H9 (cell line): ENCODE data around the gene SOD1. TPM values are rescaled to one million over a fixed set of nuclear protein-coding genes. Genes with fewer than 3 reads are reported as not detected.

Source experiments
- DNase-seq: peaks from one replicate; pipeline ENCODE4 v3.0.0-alpha.2; 2017
- H2AFZ ChIP-seq: one replicate; pipeline ENCODE4 v1.6.1; 2013; ENCODE audit warnings: mild to moderate bottlenecking, low read length, control low read depth, moderate library complexity
- H2AK5ac ChIP-seq: 2 replicates; pipeline ENCODE4 v1.6.1; 2013; ENCODE audit warnings: low read length, control low read depth, mixed read lengths; ENCODE audit not compliant: insufficient read length
- H2BK120ac ChIP-seq: one replicate; pipeline ENCODE4 v1.6.1; 2013; ENCODE audit warnings: low read depth, mild to moderate bottlenecking, low read length, control low read depth, inconsistent platforms; ENCODE audit not compliant: poor library complexity, severe bottlenecking
- H2BK12ac ChIP-seq: 2 replicates; pipeline ENCODE4 v1.6.1; 2013; ENCODE audit warnings: low read length, control low read depth, mixed read lengths, low read depth; ENCODE audit not compliant: insufficient read length
- H2BK15ac ChIP-seq: 2 replicates; pipeline ENCODE4 v1.6.1; 2013; ENCODE audit warnings: low read depth, low read length, control low read depth
- H2BK20ac ChIP-seq: one replicate; pipeline ENCODE4 v1.6.1; 2013; ENCODE audit warnings: low read depth, mild to moderate bottlenecking, low read length, control low read depth, inconsistent platforms; ENCODE audit not compliant: poor library complexity, severe bottlenecking
- H2BK5ac ChIP-seq: 2 replicates; pipeline ENCODE4 v1.6.1; 2013; ENCODE audit warnings: low read length, control low read depth, mixed read lengths; ENCODE audit not compliant: insufficient read length
- H3K14ac ChIP-seq: 2 replicates; pipeline ENCODE4 v1.6.1; 2013; ENCODE audit warnings: low read length, control low read depth; ENCODE audit not compliant: insufficient read depth
- H3K18ac ChIP-seq: 2 replicates; pipeline ENCODE4 v1.6.1; 2013; ENCODE audit warnings: low read depth, mild to moderate bottlenecking, mixed read lengths, low read length, control low read depth; ENCODE audit not compliant: insufficient read length
- H3K23ac ChIP-seq: 2 replicates; pipeline ENCODE4 v1.6.1; 2013; ENCODE audit warnings: low read length, control low read depth, mixed read lengths, low read depth; ENCODE audit not compliant: insufficient read length
- H3K23me2 ChIP-seq: 2 replicates; pipeline ENCODE4 v1.6.1; 2013; ENCODE audit warnings: low read depth, mild to moderate bottlenecking, mixed read lengths, low read length, control low read depth; ENCODE audit not compliant: insufficient read length, poor library complexity, severe bottlenecking
- H3K27ac ChIP-seq: 2 replicates; pipeline ENCODE4 v1.5.1; 2013; ENCODE audit warnings: low read length, control low read depth, mixed read lengths, low read depth; ENCODE audit not compliant: insufficient read length
- H3K27me3 ChIP-seq: 2 replicates; pipeline ENCODE4 v1.6.1; 2013; ENCODE audit warnings: low read length, control low read depth, inconsistent platforms; ENCODE audit not compliant: insufficient read depth
- H3K4ac ChIP-seq: 2 replicates; pipeline ENCODE4 v1.6.1; 2013; ENCODE audit warnings: low read depth, mild to moderate bottlenecking, control low read depth, inconsistent platforms, low read length, moderate library complexity
- H3K4me1 ChIP-seq: 2 replicates; pipeline ENCODE4 v1.6.1; 2013; ENCODE audit warnings: low read length, control low read depth, inconsistent platforms; ENCODE audit not compliant: insufficient read depth
- H3K4me2 ChIP-seq: 2 replicates; pipeline ENCODE4 v1.6.1; 2013; ENCODE audit warnings: low read length, control low read depth, mixed read lengths; ENCODE audit not compliant: insufficient read length, insufficient read depth
- H3K56ac ChIP-seq: 2 replicates; pipeline ENCODE4 v1.6.1; 2013; ENCODE audit warnings: low read depth, mild to moderate bottlenecking, mixed read lengths, low read length, control low read depth; ENCODE audit not compliant: insufficient read length
- H3K79me1 ChIP-seq: 2 replicates; pipeline ENCODE4 v1.6.1; 2013; ENCODE audit warnings: low read depth, mild to moderate bottlenecking, moderate library complexity, low read length, control low read depth, inconsistent platforms; ENCODE audit not compliant: insufficient read depth, poor library complexity, severe bottlenecking
- H3K79me2 ChIP-seq: 2 replicates; pipeline ENCODE4 v1.6.1; 2013; ENCODE audit warnings: low read length, control low read depth, inconsistent platforms; ENCODE audit not compliant: insufficient read depth
- H3K9ac ChIP-seq: 2 replicates; pipeline ENCODE4 v1.6.1; 2013; ENCODE audit warnings: low read length, control low read depth, mixed read lengths; ENCODE audit not compliant: insufficient read length; ENCODE audit errors: extremely low read depth
- H3K9me3 ChIP-seq: one replicate; pipeline ENCODE4 v1.6.1; 2013; ENCODE audit warnings: low read depth, low read length, inconsistent platforms; ENCODE audit not compliant: control insufficient read depth
- H3T11ph ChIP-seq: one replicate; pipeline ENCODE4 v1.6.1; 2013; ENCODE audit warnings: mild to moderate bottlenecking, low read length, control low read depth, inconsistent platforms
- H4K20me1 ChIP-seq: one replicate; pipeline ENCODE4 v1.6.1; 2013; ENCODE audit not compliant: control insufficient read depth, insufficient read length, insufficient read depth
- H4K5ac ChIP-seq: 2 replicates; pipeline ENCODE4 v1.6.1; 2013; ENCODE audit warnings: low read depth, mild to moderate bottlenecking, mixed read lengths, low read length, control low read depth; ENCODE audit not compliant: insufficient read length
- H4K8ac ChIP-seq: replicated peaks from 2 replicates; pipeline ENCODE4 v1.6.1; 2013; ENCODE audit warnings: low read length, control low read depth, mixed read lengths, low read depth; ENCODE audit not compliant: insufficient read length
- H4K91ac ChIP-seq: 2 replicates; pipeline ENCODE4 v1.6.1; 2013; ENCODE audit warnings: low read depth, mild to moderate bottlenecking, moderate library complexity, mixed read lengths, low read length, control low read depth; ENCODE audit not compliant: insufficient read length
- H3K27ac Mint-ChIP-seq, 3 experiments: 2 replicates in 2 of 3; 3 replicates in 1 of 3; pipeline ENCODE4 v1.8.0; 2020 to 2021; ENCODE audit warnings: mixed read lengths in 3 of 3, mild to moderate bottlenecking in 1 of 3, moderate library complexity in 1 of 3
- H3K27me3 Mint-ChIP-seq: 2 replicates; pipeline ENCODE4 v1.8.0; 2021; ENCODE audit warnings: low read depth, mild to moderate bottlenecking, moderate library complexity, mixed read lengths
- H3K36me3 Mint-ChIP-seq, 3 experiments: 2 replicates in 2 of 3; 3 replicates in 1 of 3; pipeline ENCODE4 v1.8.0; 2020 to 2021; ENCODE audit warnings: low read depth in 3 of 3, mixed read lengths in 3 of 3; ENCODE audit not compliant: insufficient read depth in 1 of 3
- H3K4me1 Mint-ChIP-seq, 2 experiments: 2 replicates each; pipeline ENCODE4 v1.8.0; 2020; ENCODE audit warnings: mixed read lengths in 2 of 2
- H3K4me3 Mint-ChIP-seq, 2 experiments: 2 replicates in 1 of 2; 3 replicates in 1 of 2; pipeline ENCODE4 v1.8.0; 2020 to 2021; ENCODE audit warnings: mild to moderate bottlenecking in 2 of 2, mixed read lengths in 2 of 2, moderate library complexity in 1 of 2
- H3K9me3 Mint-ChIP-seq, 2 experiments: 2 replicates in 1 of 2; 3 replicates in 1 of 2; pipeline ENCODE4 v1.8.0; 2020; ENCODE audit warnings: mild to moderate bottlenecking in 2 of 2, mixed read lengths in 2 of 2, moderate library complexity in 1 of 2
- WGBS: extraction: QIAGEN DNeasy Blood & Tissue Kit; methylation state at CpG from one replicate; pipeline ENCODE4 v1.1.7; 2013; ENCODE audit warnings: missing lambda C conversion rate, low lambda C conversion rate, mixed read lengths; ENCODE audit not compliant: insufficient read length; ENCODE audit errors: extremely low coverage; 5-methylcytosine and 5-hydroxymethylcytosine counted together
- total RNA-seq: library from RNA; stranded (reverse); gene quantifications from 2 replicates; pipeline ENCODE4 v1.2.1, GENCODE V29; 2021
- TF ChIP-seq, protein P1 (sequence below): fragments of 200-600 bp; sonication (generic); conservative IDR thresholded peaks from 3 replicates; pipeline ENCODE4 v1.8.0; 2021; ENCODE audit warnings: antibody characterized with exemption, mild to moderate bottlenecking

Gene SOD1
- total RNA-seq, 1 experiment from 2014 or later = 201 TPM

DNA sequence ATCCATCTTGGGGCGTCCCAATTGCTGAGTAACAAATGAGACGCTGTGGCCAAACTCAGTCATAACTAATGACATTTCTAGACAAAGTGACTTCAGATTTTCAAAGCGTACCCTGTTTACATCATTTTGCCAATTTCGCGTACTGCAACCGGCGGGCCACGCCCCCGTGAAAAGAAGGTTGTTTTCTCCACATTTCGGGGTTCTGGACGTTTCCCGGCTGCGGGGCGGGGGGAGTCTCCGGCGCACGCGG, 282 bp upstream of the SOD1 start:
- Histone ChIP-seq H3K9me3 (no peaks in the 10 kb centered on the region), H4K5ac (no peak overlapping the region), H3K4me2 (peak overlapping the region; percentile 48), H2AK5ac (no peak overlapping the region), H2BK15ac (no peak overlapping the region), H3K27ac (no peak overlapping the region), H3K18ac (peak overlapping the region; percentile 9), H3K4me1 (no peaks in the 10 kb centered on the region), H2BK5ac (no peak overlapping the region), H3K79me2 (peaks cover 16% of the 10 kb centered on the region; the same call in 1 of the 2 replicates), H3K23me2 (peaks cover 4% of the 10 kb centered on the region), H2BK120ac (no peak overlapping the region), H2BK20ac (no peak overlapping the region), H3K79me1 (peaks cover 4% of the 10 kb centered on the region), H4K20me1 (no peaks in the 10 kb centered on the region), H3K4ac (no peak overlapping the region), H2BK12ac (no peak overlapping the region), H3K9ac (no peak overlapping the region), H4K8ac (no peak overlapping the region), H3K56ac (no peak overlapping the region), H3K27me3 (no peaks in the 10 kb centered on the region), H4K91ac (no peak overlapping the region), H2AFZ (peak overlapping the region; percentile 9), H3K14ac (no peak overlapping the region), H3T11ph (no peak overlapping the region), H3K23ac (no peak overlapping the region)
- WGBS = no CpG with 5 or more reads among the region's 18 CpGs
- Mint-ChIP-seq H3K9me3 (peaks cover 0 to 3% of the 10 kb centered on the region in 2 experiments; a peak in 1 of 5 replicates), H3K4me3 (peak overlapping the region; percentile 97 to 100), H3K27me3 (peaks cover 2% of the 10 kb centered on the region; the same call in 1 of the 2 replicates), H3K27ac (peak overlapping the region; percentile 16 to 83 (median 45); a peak in 3 of 7 replicates), H3K4me1 (peaks cover 23 to 25% of the 10 kb centered on the region in 2 experiments), H3K36me3 (peaks cover 26 to 34% (median 29%) of the 10 kb centered on the region in 3 experiments)
- TF ChIP-seq, protein P1, sequence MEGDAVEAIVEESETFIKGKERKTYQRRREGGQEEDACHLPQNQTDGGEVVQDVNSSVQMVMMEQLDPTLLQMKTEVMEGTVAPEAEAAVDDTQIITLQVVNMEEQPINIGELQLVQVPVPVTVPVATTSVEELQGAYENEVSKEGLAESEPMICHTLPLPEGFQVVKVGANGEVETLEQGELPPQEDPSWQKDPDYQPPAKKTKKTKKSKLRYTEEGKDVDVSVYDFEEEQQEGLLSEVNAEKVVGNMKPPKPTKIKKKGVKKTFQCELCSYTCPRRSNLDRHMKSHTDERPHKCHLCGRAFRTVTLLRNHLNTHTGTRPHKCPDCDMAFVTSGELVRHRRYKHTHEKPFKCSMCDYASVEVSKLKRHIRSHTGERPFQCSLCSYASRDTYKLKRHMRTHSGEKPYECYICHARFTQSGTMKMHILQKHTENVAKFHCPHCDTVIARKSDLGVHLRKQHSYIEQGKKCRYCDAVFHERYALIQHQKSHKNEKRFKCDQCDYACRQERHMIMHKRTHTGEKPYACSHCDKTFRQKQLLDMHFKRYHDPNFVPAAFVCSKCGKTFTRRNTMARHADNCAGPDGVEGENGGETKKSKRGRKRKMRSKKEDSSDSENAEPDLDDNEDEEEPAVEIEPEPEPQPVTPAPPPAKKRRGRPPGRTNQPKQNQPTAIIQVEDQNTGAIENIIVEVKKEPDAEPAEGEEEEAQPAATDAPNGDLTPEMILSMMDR = no peak
- no peak for DNase-seq
